Endothelial cell of umbilical vein (primary cell): Measurements from ENCODE around the gene TOLLIP. TPM values are rescaled to one million over a fixed set of nuclear protein-coding genes. Genes with fewer than 3 reads are reported as not detected.
A peak's percentile ranks its signal among the peaks of the same experiment; 100 is the strongest.

Experiments used
- BruUV-seq: library from RNA; stranded (reverse); fragments of 400-500 nt; replicated peaks from 2 replicates; lab custom pipeline; 2021; lab: Mats Ljungman, UMichigan
- CTCF ChIA-PET: fragments of 300-600, 350-600 bp; sonication (Branson Sonifier 250); formaldehyde crosslinking; loops from one replicate; lab custom pipeline; 2021; ENCODE audit warnings: antibody characterized with exemption, inconsistent platforms; lab: Charles Lee
- POLR2A ChIA-PET: fragments of 300-600, 350-600 bp; sonication (Branson Sonifier 250); formaldehyde crosslinking; loops from one replicate; lab custom pipeline; 2021; ENCODE audit warnings: antibody characterized with exemption, inconsistent platforms; lab: Charles Lee
- DNase-seq: peaks from one replicate; pipeline ENCODE4 v3.0.0-alpha.2; 2011; ENCODE audit warnings: low read depth, low spot score
- FAIRE-seq: peaks from 2 replicates; lab custom pipeline; 2011; peaks lifted over from hg19 to GRCh38; lab: Jason Lieb, UNC
- H2AFZ ChIP-seq: 2 replicates; pipeline ENCODE4 v1.6.0; 2012; ENCODE audit warnings: low read depth, low read length, control low read depth, inconsistent platforms
- H3K27ac ChIP-seq: 2 replicates; pipeline ENCODE4 v1.5.1; 2011; ENCODE audit warnings: low read depth, mild to moderate bottlenecking, control low read depth, low read length, moderate library complexity; ENCODE audit not compliant: insufficient read depth
- H3K27me3 ChIP-seq, 2 experiments: 2 replicates each; pipeline versions ENCODE4 v1.6.0 to v1.6.1; 2011; ENCODE audit warnings: low read length in 2 of 2, mixed read lengths in 1 of 2; ENCODE audit not compliant: control insufficient read depth in 2 of 2, insufficient read depth in 2 of 2
- H3K36me3 ChIP-seq, 2 experiments: 2 replicates in 1 of 2; 3 replicates in 1 of 2; pipeline ENCODE4 v1.5.1; 2011; ENCODE audit warnings: low read length in 2 of 2, mild to moderate bottlenecking in 1 of 2, moderate library complexity in 1 of 2; ENCODE audit not compliant: control insufficient read depth in 2 of 2, insufficient read depth in 2 of 2; ENCODE audit errors: extremely low read depth in 1 of 2
- H3K4me1 ChIP-seq: 3 replicates; pipeline ENCODE4 v1.5.1; 2011; ENCODE audit warnings: mild to moderate bottlenecking, low read length; ENCODE audit not compliant: control insufficient read depth, insufficient read depth; ENCODE audit errors: extremely low read depth
- H3K4me2 ChIP-seq: 2 replicates; pipeline ENCODE4 v1.6.1; 2011; ENCODE audit warnings: low read length, control low read depth, mixed read lengths; ENCODE audit not compliant: insufficient read depth
- H3K4me3 ChIP-seq, 3 experiments: fragments of 200-600 bp in 1 of 3; sonication (generic), shearing (Covaris generic) in 1 of 3; replicated peaks in 1 of 3; 2 replicates each; pipeline ENCODE4 v1.5.1; 2011 to 2016; ENCODE audit warnings: control low read depth in 3 of 3, low read length in 3 of 3, mild to moderate bottlenecking in 2 of 3, inconsistent platforms in 1 of 3, low read depth in 1 of 3, moderate library complexity in 1 of 3; ENCODE audit not compliant: insufficient read depth in 1 of 3
- H3K79me2 ChIP-seq: 2 replicates; pipeline ENCODE4 v1.6.0; 2012; ENCODE audit warnings: low read length, inconsistent platforms; ENCODE audit not compliant: control insufficient read depth, insufficient read depth
- H3K9ac ChIP-seq: replicated peaks from 2 replicates; pipeline ENCODE3; 2011; ENCODE audit warnings: low read length, control low read depth; ENCODE audit not compliant: insufficient read depth; ENCODE audit errors: extremely low read depth
- H3K9me1 ChIP-seq: replicated peaks from 3 replicates; pipeline ENCODE4 v1.6.0; 2011; ENCODE audit warnings: mild to moderate bottlenecking, low read length; ENCODE audit not compliant: control insufficient read depth, insufficient read depth; ENCODE audit errors: extremely low read depth
- H3K9me3 ChIP-seq: replicated peaks from 2 replicates; pipeline ENCODE4 v1.5.1; 2012; ENCODE audit warnings: low read length, inconsistent platforms; ENCODE audit not compliant: control insufficient read depth, insufficient read depth
- H4K20me1 ChIP-seq: replicated peaks from 2 replicates; pipeline ENCODE3; 2011; ENCODE audit warnings: mild to moderate bottlenecking, low read length; ENCODE audit not compliant: control insufficient read depth, insufficient read depth; ENCODE audit errors: extremely low read depth
- EZH2 ChIP-seq: IDR thresholded peaks from 2 replicates; pipeline ENCODE4 v1.6.1; 2012; ENCODE audit warnings: borderline replicate concordance, low read depth, mild to moderate bottlenecking, moderate library complexity, low read length, inconsistent platforms; ENCODE audit not compliant: severe bottlenecking
- FOS ChIP-seq: IDR thresholded peaks from 2 replicates; pipeline ENCODE4 v1.6.1; 2011; ENCODE audit warnings: mild to moderate bottlenecking, low read length, moderate library complexity, borderline replicate concordance; ENCODE audit not compliant: insufficient read depth
- GATA2 ChIP-seq: IDR thresholded peaks from 2 replicates; pipeline ENCODE4 v1.7.0; 2011; ENCODE audit warnings: low read depth, mild to moderate bottlenecking, moderate library complexity, mixed read lengths, low read length; ENCODE audit not compliant: insufficient read length, insufficient read depth
- JUN ChIP-seq: IDR thresholded peaks from 2 replicates; pipeline ENCODE4 v1.6.1; 2011; ENCODE audit warnings: borderline replicate concordance, low read depth; ENCODE audit not compliant: insufficient read length, insufficient read depth
- MAX ChIP-seq: IDR thresholded peaks from 2 replicates; pipeline ENCODE4 v1.6.1; 2011; ENCODE audit not compliant: insufficient read depth, insufficient read length
- MYC ChIP-seq: IDR thresholded peaks from one replicate; pipeline ENCODE4 v1.6.1; 2011; ENCODE audit warnings: mild to moderate bottlenecking, low read depth, low read length
- POLR2A ChIP-seq: IDR thresholded peaks from 2 replicates; pipeline ENCODE4 v1.6.1; 2012; ENCODE audit warnings: low read depth, mild to moderate bottlenecking, control low read depth, low read length
- POLR2AphosphoS5 ChIP-seq: IDR thresholded peaks from 2 replicates; pipeline ENCODE4 v1.6.1; 2012; ENCODE audit warnings: low read depth, mild to moderate bottlenecking, control low read depth, low read length, moderate library complexity; ENCODE audit not compliant: insufficient read depth
- dilution Hi-C: fragments of 300-500 bp; cut with MboI; formaldehyde crosslinking; loops from one replicate; pipeline ENCODE4 v1.15.0; 2019; ENCODE audit warnings: low sequenced_read_pairs; ENCODE audit not compliant: extremely low pct_ligation_motif_present
- intact Hi-C: fragments of 100-400 bp; cut with micrococcal nuclease; formaldehyde crosslinking; loops from one replicate; pipeline ENCODE4 v1.10.0; 2022
- polyA plus RNA-seq, 4 experiments: library from polyadenylated mRNA; depleted of rRNA in 3 of 4; stranded (reverse) in 3 of 4; unstranded in 1 of 4; fragments of >200 nt; gene quantifications; 2 replicates each; pipeline versions ENCODE4 v1.2.1 to v1.2.3, GENCODE V29; 2011 to 2012; ENCODE audit warnings: missing spikeins in 1 of 4
- total RNA-seq: library from RNA; stranded (reverse); gene quantifications from 2 replicates; pipeline ENCODE4 v1.2.3, GENCODE V29; 2021
- TF ChIP-seq, protein P1 (sequence below), 2 donors: IDR thresholded peaks; 1 replicate in 1 of 2; 2 replicates in 1 of 2; pipeline ENCODE4 v1.5.1; 2011; ENCODE audit warnings: low read length in 2 of 2, mild to moderate bottlenecking in 2 of 2, moderate library complexity in 2 of 2, control low read depth in 1 of 2, inconsistent platforms in 1 of 2, low read depth in 1 of 2; ENCODE audit not compliant: insufficient read depth in 1 of 2; ENCODE audit errors: extremely low read depth in 1 of 2

The TOLLIP gene
- total and polyA plus RNA-seq, 2 donors (not counting 3 experiments of a cell fraction or from before 2014, with no cell fraction given), result 49.6 to 64.8 TPM

DNA sequence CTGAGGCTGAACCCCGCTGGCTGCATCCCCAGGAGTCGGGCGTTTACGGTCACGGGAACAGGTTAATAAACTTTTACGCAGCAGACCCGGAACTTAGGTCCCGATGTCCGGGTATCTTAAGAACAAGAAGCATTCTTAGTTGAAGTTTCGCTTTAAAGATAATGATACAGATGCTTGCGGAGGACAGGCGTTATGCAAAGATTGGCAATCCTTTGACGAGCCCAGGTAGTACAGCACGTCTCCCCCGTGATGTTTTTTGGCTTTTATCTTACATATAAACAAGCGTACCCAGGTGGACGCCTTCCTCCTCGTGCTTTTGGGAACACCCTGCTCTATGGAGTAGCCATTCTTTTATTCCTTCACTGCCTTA is 871 bp upstream of the TOLLIP start:
- Histone ChIP-seq H3K9me1 (no peaks in the 10 kb centered on the region), H3K4me1 (peaks cover 6% of the 10 kb centered on the region), H4K20me1 (no peaks in the 10 kb centered on the region), H3K36me3 (peaks cover 0 to 4% of the 10 kb centered on the region in 2 experiments), H3K27ac (no peak overlapping the region), H3K27me3 (peaks cover 2% of the 10 kb centered on the region in 2 experiments), H3K4me2 (peak overlapping the region; percentile 69), H2AFZ (peak overlapping the region; percentile 82), H3K9me3 (no peaks in the 10 kb centered on the region), H3K4me3 (peak overlapping the region; percentile 35 to 59 (median 41)), H3K79me2 (peaks cover 35% of the 10 kb centered on the region), H3K9ac (peak overlapping the region; percentile 86)
- intact Hi-C loops, result no loop called here
- no peak for DNase-seq
- BruUV-seq, result no TSS peak
- dilution Hi-C loops, result no loop called here
- POLR2A ChIA-PET, result no interaction called here
- CTCF ChIA-PET, result no interaction called here
- FAIRE-seq, result peak; percentile 28
- no peak for TF ChIP-seq POLR2AphosphoS5
- TF ChIP-seq, protein P1, sequence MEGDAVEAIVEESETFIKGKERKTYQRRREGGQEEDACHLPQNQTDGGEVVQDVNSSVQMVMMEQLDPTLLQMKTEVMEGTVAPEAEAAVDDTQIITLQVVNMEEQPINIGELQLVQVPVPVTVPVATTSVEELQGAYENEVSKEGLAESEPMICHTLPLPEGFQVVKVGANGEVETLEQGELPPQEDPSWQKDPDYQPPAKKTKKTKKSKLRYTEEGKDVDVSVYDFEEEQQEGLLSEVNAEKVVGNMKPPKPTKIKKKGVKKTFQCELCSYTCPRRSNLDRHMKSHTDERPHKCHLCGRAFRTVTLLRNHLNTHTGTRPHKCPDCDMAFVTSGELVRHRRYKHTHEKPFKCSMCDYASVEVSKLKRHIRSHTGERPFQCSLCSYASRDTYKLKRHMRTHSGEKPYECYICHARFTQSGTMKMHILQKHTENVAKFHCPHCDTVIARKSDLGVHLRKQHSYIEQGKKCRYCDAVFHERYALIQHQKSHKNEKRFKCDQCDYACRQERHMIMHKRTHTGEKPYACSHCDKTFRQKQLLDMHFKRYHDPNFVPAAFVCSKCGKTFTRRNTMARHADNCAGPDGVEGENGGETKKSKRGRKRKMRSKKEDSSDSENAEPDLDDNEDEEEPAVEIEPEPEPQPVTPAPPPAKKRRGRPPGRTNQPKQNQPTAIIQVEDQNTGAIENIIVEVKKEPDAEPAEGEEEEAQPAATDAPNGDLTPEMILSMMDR (IDR thresholded peaks at IDR 0.05; ENCODE audit: extremely low read depth in 1 of 2, insufficient read depth in 1 of 2, low read depth in 1 of 2, low read length in 2 of 2), result no peak
- TF ChIP-seq POLR2A, result no peak
- TF ChIP-seq JUN, result no peak
- TF ChIP-seq MYC, result no peak
- TF ChIP-seq GATA2, result no peak
- no peak for TF ChIP-seq MAX
- no peak for TF ChIP-seq FOS
- no peak for TF ChIP-seq EZH2
